ENCODE measurements around the gene KIF11. TPM values are rescaled to one million over a fixed set of nuclear protein-coding genes. Genes with fewer than 3 reads are reported as not detected.
"Not testable (repeated sequence)": the region's sequence is repeated elsewhere in the genome, so short reads cannot be mapped to it uniquely, and the experiment has no call there.

KIF11 gene
- polyA plus RNA-seq, 4 donors, result 0.89 to 13.4 (median 6.9) TPM

DNA sequence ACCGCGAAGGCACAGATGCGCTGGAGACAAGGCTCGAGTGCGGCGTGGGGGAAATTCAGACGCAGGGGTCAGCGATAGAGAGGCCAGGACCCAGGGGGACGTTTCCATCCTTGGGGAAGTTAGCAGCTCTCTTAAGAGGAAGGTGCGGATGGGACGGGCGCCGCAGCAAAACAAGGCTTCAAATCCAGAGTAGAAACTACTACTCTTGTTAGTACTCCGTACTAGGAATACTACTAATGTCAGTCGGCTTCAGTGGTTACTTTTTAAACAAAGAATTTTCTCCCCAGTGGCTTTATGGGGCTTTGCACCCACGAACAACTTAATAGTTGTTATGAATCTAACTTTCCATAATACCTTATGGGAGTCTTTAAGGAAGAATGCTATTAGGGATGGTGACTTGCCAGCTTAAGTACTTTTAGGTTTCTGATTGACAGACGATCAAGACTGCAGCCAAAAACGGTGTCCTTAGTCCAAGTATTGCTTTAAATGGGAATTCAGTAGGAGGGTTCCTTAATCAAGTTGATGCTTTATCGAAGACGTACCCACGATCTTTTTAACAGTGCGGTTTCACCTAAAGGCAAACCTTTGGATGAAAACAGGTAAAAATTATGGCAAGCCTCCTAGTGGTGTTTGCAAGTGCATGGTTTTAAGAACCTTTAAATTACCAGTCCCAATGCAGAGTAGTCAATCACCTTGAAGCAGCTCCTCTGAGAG, 18.2 kb upstream of the KIF11 start:
- WGBS, 3 donors, result 3 to 7% (median 5%) methylated on average over 22 of the region's 22 CpGs
- Histone ChIP-seq H3K27me3 (ENCODE audit: control insufficient read depth in 3 of 3, insufficient read depth in 3 of 3, low read length in 3 of 3) (no peaks in the 10 kb centered on the region), H3K36me3 (ENCODE audit: control insufficient read depth in 3 of 3, insufficient read depth in 2 of 3, low read depth in 1 of 3, low read length in 3 of 3) (no peaks in the 10 kb centered on the region), H3K4me3 (ENCODE audit: low read depth in 1 of 3, low read length in 3 of 3) (peak overlapping the region; percentile 85 to 99 (median 87)), H3K9me3 (ENCODE audit: control insufficient read depth in 2 of 2, insufficient read depth in 1 of 2, low read depth in 1 of 2, low read length in 1 of 2) (no peaks in the 10 kb centered on the region), H3K4me1 (ENCODE audit: control insufficient read depth in 3 of 3, insufficient read depth in 2 of 3, low read depth in 1 of 3, low read length in 2 of 3) (peaks cover 5 to 10% (median 7%) of the 10 kb centered on the region in 3 donors), H3K27ac (ENCODE audit: low read depth in 1 of 3, low read length in 2 of 3) (peak overlapping the region; percentile 68 to 96 (median 93))
- FAIRE-seq (no peak), DNase-seq (peak in 1 of 2 donors; percentile 41)

DNA sequence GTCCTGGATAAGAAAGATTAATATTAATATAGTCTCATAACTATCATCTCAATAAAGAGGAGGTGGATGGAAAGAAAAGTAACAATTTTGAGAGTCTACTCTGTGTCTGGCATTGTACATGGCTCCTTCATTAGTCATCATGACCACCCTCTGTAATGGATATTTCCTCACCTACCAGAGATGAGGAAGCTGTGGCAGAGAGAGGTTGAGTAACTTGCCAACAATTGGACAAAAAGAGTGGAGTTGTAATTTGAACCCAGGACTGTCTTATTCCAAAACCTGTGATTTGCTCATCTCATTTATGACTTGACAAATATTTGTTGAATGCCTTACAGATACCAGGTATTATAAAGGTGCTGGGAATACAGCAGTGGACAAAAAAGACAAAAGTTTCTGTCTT, 17.0 kb upstream of the KIF11 start:
- FAIRE-seq (no peak), DNase-seq (no peak)
- no peaks in the 10 kb centered on the region for H3K36me3 ChIP-seq (ENCODE audit: control insufficient read depth in 3 of 3, insufficient read depth in 2 of 3, low read depth in 1 of 3, low read length in 3 of 3)
- peaks cover 5 to 10% (median 7%) of the 10 kb centered on the region in 3 donors for H3K4me1 ChIP-seq (ENCODE audit: control insufficient read depth in 3 of 3, insufficient read depth in 2 of 3, low read depth in 1 of 3, low read length in 2 of 3)
- no peak overlapping the region for H3K27ac ChIP-seq (ENCODE audit: low read depth in 1 of 3, low read length in 2 of 3)
- H3K9me3 ChIP-seq (ENCODE audit: control insufficient read depth in 2 of 2, insufficient read depth in 1 of 2, low read depth in 1 of 2, low read length in 1 of 2), result no peaks in the 10 kb centered on the region
- H3K4me3 ChIP-seq (ENCODE audit: low read depth in 1 of 3, low read length in 3 of 3), result no peak overlapping the region
- no peaks in the 10 kb centered on the region for H3K27me3 ChIP-seq (ENCODE audit: control insufficient read depth in 3 of 3, insufficient read depth in 3 of 3, low read length in 3 of 3)

DNA sequence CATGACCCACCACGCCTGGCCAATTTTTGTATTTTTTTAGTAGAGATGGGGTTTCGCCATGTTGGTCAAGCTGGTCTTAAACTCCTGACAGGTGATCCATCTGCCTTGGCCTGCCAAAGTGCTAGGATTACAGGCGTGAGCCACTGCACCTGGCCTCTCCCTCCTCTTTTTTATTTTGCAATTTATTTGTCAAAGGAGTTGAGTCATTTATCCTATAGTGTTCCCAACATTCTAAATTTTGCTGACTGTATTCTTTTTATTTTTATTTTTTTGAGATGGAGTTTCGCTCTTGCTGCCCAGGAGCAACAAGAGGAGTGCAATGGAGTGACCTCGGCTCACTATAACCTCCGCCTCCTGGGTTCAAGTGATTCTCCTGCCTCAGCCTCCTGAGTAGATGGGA, 10.6 kb upstream of the KIF11 start:
- not testable (repeated sequence) for FAIRE-seq; H3K4me3 ChIP-seq (ENCODE audit: low read depth in 1 of 3, low read length in 3 of 3); H3K27me3 ChIP-seq (ENCODE audit: control insufficient read depth in 3 of 3, insufficient read depth in 3 of 3, low read length in 3 of 3); H3K9me3 ChIP-seq (ENCODE audit: control insufficient read depth in 2 of 2, insufficient read depth in 1 of 2, low read depth in 1 of 2, low read length in 1 of 2); H3K36me3 ChIP-seq (ENCODE audit: control insufficient read depth in 3 of 3, insufficient read depth in 2 of 3, low read depth in 1 of 3, low read length in 3 of 3); DNase-seq; H3K4me1 ChIP-seq (ENCODE audit: control insufficient read depth in 3 of 3, insufficient read depth in 2 of 3, low read depth in 1 of 3, low read length in 2 of 3); H3K27ac ChIP-seq (ENCODE audit: low read depth in 1 of 3, low read length in 2 of 3)
- 85 to 89% (median 88%) methylated on average over 6 of the region's 6 CpGs for WGBS, 3 donors

DNA sequence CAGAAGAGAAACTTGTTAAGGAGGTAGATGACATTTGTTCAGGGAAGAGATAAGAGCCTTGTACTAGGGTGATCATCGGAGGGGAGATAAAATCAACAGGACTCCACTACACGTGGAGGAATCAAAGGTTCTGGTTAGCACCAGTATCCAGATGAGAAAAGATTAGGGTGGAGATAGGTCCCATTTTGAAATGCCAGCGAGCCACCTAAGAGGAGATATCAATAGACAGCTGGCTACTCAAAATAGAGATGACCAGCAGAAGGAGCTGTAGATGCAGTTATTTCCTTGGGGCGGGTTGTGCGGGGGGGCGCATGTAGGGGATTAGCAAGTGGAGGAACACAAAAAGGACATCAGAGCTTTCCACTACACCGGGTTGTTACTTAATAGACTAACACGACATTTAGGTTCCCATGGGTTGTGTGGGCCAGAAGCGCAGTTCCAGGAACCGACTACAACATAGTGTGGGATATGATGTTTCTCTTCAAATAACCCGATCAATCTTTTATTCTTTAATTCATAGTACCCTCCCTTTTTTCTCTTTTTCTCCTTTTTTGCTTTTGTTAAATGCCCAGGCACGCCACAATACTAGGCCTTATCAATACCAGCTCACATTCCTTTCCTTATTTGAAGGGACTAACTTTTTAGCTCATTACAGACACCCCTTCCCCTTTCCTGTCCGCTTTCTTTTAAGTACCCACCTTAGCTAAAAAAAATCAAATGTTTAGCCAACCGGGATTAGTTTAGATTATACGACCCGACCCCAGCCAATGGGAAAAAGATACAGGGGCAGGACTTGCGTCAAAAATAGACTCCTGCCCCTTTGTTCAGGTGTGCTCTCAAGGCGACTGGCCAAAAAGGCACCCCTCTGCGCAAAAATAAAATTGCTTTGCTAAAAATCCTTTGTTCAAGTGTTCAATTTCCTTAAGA, 2.0 kb upstream of the KIF11 start:
- Histone ChIP-seq H3K9me3 (ENCODE audit: control insufficient read depth in 2 of 2, insufficient read depth in 1 of 2, low read depth in 1 of 2, low read length in 1 of 2) (no peaks in the 10 kb centered on the region), H3K36me3 (ENCODE audit: control insufficient read depth in 3 of 3, insufficient read depth in 2 of 3, low read depth in 1 of 3, low read length in 3 of 3) (no peaks in the 10 kb centered on the region), H3K27ac (ENCODE audit: low read depth in 1 of 3, low read length in 2 of 3) (peak overlapping the region; percentile 80 to 97 (median 90)), H3K4me3 (ENCODE audit: low read depth in 1 of 3, low read length in 3 of 3) (peak overlapping the region in 2 of 3 donors; percentile 85 to 92), H3K4me1 (ENCODE audit: control insufficient read depth in 3 of 3, insufficient read depth in 2 of 3, low read depth in 1 of 3, low read length in 2 of 3) (peaks cover 0 to 6% (median 0%) of the 10 kb centered on the region in 3 donors), H3K27me3 (ENCODE audit: control insufficient read depth in 3 of 3, insufficient read depth in 3 of 3, low read length in 3 of 3) (no peaks in the 10 kb centered on the region)
- WGBS, 3 donors, result 43 to 54% (median 54%) methylated on average over 19 of the region's 19 CpGs
- peak in 1 of 2 donors; percentile 62 for DNase-seq
- FAIRE-seq, result no peak

- Histone ChIP-seq H3K9me3 (ENCODE audit: control insufficient read depth in 2 of 2, insufficient read depth in 1 of 2, low read depth in 1 of 2, low read length in 1 of 2) (no peaks in the 10 kb centered on the region), H3K36me3 (ENCODE audit: control insufficient read depth in 3 of 3, insufficient read depth in 2 of 3, low read depth in 1 of 3, low read length in 3 of 3) (no peaks in the 10 kb centered on the region), H3K27ac (ENCODE audit: low read depth in 1 of 3, low read length in 2 of 3) (peak overlapping the region; percentile 90 to 97 (median 93)), H3K4me1 (ENCODE audit: control insufficient read depth in 3 of 3, insufficient read depth in 2 of 3, low read depth in 1 of 3, low read length in 2 of 3) (peaks cover 0 to 6% (median 0%) of the 10 kb centered on the region in 3 donors), H3K27me3 (ENCODE audit: control insufficient read depth in 3 of 3, insufficient read depth in 3 of 3, low read length in 3 of 3) (no peaks in the 10 kb centered on the region), H3K4me3 (ENCODE audit: low read depth in 1 of 3, low read length in 3 of 3) (peak overlapping the region; percentile 17 to 92 (median 85))
- WGBS, 3 donors, result 0 to 1% (median 1%) methylated on average over 38 of the region's 38 CpGs
- FAIRE-seq, result no peak
- DNase-seq, result peak; percentile 94 to 96
These were observed 1.3 kb upstream of the KIF11 start for GRCh38 chr10:92591550-92592022.

DNA sequence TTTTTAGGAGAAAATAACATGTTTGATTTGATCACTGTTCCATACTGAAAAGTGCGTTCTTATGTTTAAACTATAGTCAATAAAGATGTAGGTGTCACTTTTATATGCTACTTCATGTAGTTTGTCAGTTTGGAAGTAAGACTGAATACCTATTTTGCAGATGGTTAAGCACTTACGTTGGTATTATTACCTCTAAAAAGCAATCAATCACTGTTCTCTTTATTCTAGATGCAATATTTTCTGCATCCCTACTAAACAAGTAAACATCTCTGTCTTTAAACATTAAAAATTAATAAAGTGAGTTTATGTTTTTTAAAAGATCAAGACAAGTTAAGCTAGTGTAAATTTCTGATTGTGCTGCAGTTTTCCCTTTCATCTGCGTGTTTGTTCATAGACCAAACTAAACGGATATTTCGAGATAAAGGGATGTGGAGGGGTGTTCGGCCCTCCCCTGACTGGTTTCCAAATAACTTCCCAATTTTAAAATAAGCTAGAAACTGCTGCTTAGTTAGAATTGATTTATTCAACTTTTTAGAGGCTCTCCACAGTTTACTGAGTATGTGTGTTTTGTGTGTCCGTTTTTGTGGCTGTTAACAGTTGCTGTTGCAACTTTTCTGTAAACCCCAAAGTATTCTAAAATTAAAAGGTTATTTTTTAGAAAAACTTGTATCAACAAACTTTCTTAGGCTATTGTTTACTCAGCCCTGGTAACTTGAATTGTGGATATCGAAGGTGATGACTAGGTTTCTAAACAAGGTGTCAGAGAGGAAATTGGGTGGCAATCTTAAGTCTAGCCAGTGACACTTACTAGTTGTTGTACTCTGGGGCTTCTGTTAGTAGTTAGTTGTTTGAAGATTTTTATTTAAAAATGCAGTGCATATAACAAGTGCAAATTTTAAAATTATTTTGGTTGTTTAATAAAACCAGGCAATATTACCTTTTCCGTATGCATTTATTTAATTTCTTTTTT, 974 bp downstream of the KIF11 start:
- peak overlapping the region; percentile 70 to 92 (median 85) for H3K4me3 ChIP-seq (ENCODE audit: low read depth in 1 of 3, low read length in 3 of 3)
- peak in 1 of 2 donors; percentile 7 for DNase-seq
- 4 to 8% (median 5%) methylated on average over 9 of the region's 9 CpGs for WGBS, 3 donors

GRCh38 chr10:92595505-92595904, 2.6 kb downstream of the KIF11 start:
- H3K4me3 ChIP-seq (ENCODE audit: low read depth in 1 of 3, low read length in 3 of 3), result no peak overlapping the region
- peaks cover 0 to 6% (median 0%) of the 10 kb centered on the region in 3 donors for H3K4me1 ChIP-seq (ENCODE audit: control insufficient read depth in 3 of 3, insufficient read depth in 2 of 3, low read depth in 1 of 3, low read length in 2 of 3)
- H3K27ac ChIP-seq (ENCODE audit: low read depth in 1 of 3, low read length in 2 of 3), result no peak overlapping the region
- H3K9me3 ChIP-seq (ENCODE audit: control insufficient read depth in 2 of 2, insufficient read depth in 1 of 2, low read depth in 1 of 2, low read length in 1 of 2), result no peaks in the 10 kb centered on the region
- no peaks in the 10 kb centered on the region for H3K36me3 ChIP-seq (ENCODE audit: control insufficient read depth in 3 of 3, insufficient read depth in 2 of 3, low read depth in 1 of 3, low read length in 3 of 3)
- DNase-seq (no peak), FAIRE-seq (no peak)
- 83 to 91% (median 90%) methylated on average over 2 of the region's 2 CpGs for WGBS, 3 donors
- no peaks in the 10 kb centered on the region for H3K27me3 ChIP-seq (ENCODE audit: control insufficient read depth in 3 of 3, insufficient read depth in 3 of 3, low read length in 3 of 3)

More for the DNA sequence above, 974 bp downstream of the KIF11 start:
- H3K27me3 ChIP-seq (ENCODE audit: control insufficient read depth in 3 of 3, insufficient read depth in 3 of 3, low read length in 3 of 3), result no peaks in the 10 kb centered on the region
- no peaks in the 10 kb centered on the region for H3K36me3 ChIP-seq (ENCODE audit: control insufficient read depth in 3 of 3, insufficient read depth in 2 of 3, low read depth in 1 of 3, low read length in 3 of 3)
- no peaks in the 10 kb centered on the region for H3K9me3 ChIP-seq (ENCODE audit: control insufficient read depth in 2 of 2, insufficient read depth in 1 of 2, low read depth in 1 of 2, low read length in 1 of 2)
- H3K4me1 ChIP-seq (ENCODE audit: control insufficient read depth in 3 of 3, insufficient read depth in 2 of 3, low read depth in 1 of 3, low read length in 2 of 3), result peaks cover 0 to 6% (median 0%) of the 10 kb centered on the region in 3 donors
- peak overlapping the region in 2 of 3 donors; percentile 90 to 97 for H3K27ac ChIP-seq (ENCODE audit: low read depth in 1 of 3, low read length in 2 of 3)
- no peak for FAIRE-seq
